Activated T-cell treated with anti-CD3 and anti-CD28 coated beads for 48 hours (primary cell): ENCODE results near the gene RUVBL2.
A peak's percentile ranks its signal among the peaks of the same experiment; 100 is the strongest.
"Not testable (repeated sequence)": the region's sequence is repeated elsewhere in the genome, so short reads cannot be mapped to it uniquely, and the experiment has no call there.

Source experiments
- DNase-seq: peaks from one replicate; pipeline ENCODE4 v3.0.0-alpha.2; 2020; ENCODE audit warnings: low read depth

Gene RUVBL2

DNA sequence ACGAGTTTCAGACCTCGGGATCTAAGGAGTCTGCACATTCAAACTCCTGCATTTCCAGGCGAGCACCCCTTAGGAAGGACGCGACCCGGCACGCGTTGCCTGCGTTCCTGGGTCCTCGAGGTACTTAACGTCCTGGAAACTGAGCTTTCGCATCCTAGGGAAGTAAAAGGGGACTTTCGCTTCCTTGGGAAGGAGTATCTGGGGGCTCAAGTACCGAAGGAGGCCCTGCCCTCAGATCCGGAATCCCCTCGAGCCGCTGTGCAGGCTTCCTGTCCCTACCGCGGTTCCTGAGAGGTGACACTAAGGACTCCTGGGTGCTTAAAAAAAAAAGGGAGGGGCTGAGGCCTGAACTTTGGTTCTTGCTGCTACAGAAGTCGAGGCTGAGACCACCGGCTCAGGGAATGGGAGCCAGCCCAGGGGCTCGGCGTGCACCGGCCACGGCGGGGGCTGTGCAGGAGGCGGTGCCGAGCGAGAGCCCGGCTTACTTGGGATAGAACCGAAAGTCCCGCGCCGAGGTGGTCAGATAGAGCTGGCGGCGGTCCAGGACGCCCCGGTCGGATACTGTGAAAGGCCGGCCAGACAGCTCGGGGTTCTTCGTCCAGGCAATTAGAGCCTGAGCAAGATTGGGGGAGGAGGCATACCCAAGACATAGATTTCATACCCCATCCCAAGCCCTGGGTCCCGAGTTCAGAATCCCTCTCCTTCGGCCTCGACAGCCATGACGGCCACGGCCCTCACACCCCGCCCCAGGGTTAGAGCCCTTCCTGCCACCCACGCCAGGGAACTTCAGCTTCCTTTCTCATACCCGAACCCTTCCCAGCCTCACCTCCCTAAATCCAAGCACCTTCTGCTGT, 24.9 kb downstream of the RUVBL2 start:
- not testable (repeated sequence) for DNase-seq

DNA sequence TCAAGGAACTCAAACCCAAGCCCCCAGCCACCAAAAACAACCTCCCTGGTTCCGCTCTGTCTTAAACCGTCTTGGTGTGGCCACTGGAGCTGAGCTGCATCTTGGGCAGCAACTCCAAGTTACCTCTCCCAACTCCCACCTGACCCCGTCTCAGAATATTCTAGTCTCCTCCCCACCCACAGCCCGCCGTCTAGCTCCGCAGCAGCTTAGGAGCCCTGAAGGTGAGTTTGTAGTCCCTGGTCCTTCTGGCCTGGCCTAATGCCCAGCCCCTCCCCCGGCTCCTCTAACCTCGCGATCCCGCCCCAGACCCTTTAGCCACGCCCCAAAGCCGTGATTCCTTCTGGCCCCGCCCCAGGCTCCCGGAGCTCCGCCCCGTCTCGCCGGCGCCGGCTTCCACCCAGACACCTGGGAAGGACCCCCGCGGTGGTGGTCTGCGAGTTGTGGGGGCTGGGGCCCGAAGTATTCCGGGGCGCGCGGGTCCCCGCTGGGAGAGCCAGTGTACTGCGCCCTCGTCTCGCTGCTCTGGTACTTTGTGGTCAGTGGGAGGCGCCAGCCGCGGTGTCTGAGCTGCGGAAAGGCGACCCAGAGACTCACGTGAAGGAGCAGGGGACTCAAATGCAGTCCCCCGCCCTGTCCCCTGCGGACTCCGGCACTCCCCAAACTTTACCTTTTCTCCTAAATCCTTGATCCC, 25.7 kb downstream of the RUVBL2 start:
- peak; percentile 67 for DNase-seq

DNA sequence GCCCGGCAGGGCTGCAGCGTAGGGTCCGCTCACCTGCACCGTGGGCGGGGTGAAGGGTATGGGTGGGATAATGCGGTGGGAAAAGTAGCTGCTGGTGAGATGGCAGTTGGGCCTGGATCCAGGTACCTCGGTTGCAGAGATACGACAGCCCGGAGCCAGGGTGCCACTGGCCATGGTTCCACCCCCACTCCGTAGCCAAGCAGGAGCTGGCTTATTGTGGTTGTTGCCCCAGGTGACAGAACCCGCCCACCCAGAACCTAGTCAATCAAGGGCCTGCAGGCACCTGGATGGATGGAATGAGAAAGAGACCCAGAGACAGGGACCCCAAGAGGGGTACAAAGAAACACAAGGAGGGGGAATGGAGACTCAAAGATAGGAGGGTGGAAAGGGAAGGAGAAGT, 26.7 kb downstream of the RUVBL2 start:
- DNase-seq, result no peak

DNA sequence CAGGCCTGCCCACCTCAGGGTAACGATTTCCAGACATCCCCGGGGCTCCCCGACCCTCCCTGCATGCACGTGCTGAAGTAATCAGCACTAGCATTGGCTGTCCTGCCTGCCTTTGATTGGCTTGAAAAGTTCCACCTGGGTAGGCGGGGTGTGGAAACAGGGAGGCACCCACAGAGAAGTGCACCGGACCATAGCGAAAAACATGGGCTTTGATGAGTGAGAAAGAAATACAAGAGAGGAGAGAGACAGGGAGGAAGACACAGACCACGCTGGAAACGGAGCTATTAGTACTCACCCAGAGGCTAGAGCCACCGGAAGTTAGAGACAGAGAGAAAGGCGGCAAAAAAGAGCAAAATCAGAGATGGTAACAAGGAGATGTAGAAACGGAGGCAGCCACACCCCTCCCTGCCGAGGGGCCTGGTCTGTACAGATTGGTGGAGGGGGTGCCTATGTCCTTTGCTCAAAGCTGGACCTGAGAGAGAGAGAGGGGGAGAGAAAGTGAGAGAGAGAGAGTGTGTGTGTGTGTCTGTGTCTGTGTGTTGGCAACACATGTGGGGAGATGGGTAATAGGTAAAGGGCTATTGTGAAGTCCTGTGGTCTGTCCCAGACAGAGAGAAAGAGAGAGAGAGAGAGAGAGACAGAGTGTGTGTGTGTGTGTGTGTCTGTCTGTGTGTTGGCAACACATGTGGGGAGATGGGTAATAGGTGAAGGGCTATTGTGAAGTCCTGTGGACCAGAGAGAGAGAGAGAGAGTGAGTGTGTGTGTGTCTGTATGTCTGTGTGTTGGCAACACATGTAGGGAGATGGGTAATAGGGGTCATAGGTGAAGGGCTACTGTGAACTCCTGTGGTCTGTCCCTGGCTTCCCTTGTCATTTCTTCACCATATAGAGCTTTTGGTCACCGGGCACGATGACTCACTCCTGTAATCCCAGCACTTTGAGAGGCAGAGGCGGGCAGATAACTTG, 27.5 kb downstream of the RUVBL2 start:
- DNase-seq, result no peak

DNA sequence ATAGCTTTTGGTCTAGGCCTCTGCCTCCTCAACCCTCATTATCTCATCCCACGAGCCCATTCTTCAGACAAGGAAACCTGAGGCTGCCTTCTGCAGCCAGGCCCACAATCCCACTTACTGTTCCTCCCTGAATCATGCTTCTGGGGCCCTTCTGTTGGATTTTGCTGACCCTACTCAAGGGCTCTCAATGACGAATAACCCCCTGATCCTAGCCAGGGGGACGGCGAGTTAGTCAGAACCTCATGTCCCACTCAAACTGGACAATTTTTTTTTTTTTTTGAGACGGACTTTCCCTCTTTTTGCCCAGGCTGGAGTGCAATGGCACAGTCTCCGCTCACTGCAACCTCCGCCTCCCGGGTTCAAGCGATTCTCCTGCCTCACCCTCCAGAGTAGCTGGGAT, 28.4 kb downstream of the RUVBL2 start:
- DNase-seq, result no peak

DNA sequence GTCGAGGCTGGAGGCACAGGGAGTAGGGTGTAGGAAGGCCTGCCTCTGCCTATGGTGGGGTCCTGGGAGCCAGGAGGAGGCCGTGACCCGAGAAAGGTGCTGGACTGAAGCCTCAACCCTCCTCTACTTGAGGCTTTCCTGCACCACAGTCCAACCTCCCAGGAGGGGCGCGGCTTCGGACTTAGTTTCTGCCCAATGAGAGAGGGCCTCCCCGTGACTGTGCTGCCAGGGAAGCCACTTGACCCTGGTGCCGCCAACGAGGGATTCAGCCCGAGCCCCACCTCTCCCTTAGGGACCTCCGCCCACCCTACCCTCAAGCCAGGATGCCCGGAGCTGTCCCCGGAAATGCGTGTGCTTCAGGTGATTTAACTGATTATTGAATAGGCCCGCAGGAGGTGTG, 30.5 kb downstream of the RUVBL2 start, which contains the start of gene CGB3:
Gene CGB3 (minus strand): TSS at position 101 of the 400 bp plus-strand sequence. CDS start 362 bp downstream, outside the sequence.
- not testable (repeated sequence) for DNase-seq

DNA sequence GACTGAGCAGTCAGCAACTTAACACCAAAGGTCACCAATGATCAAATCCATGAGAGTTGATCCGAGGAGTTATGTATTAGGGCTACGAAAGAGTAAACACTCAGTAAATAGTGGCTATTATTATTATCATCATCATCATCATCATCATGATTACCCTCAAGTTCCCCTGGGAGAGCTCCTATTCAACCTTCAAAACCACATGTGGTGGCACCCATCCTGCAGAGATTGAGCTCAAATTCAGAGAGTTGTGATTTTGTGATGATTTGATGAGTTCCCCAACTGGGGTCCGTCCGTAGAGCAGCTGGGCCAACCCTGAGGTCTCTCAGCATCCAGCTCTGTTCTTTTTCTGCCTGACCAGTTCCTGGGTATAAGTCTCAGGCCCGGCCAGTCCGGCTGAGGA, 31.4 kb downstream of the RUVBL2 start:
- DNase-seq, result not testable (repeated sequence)

DNA sequence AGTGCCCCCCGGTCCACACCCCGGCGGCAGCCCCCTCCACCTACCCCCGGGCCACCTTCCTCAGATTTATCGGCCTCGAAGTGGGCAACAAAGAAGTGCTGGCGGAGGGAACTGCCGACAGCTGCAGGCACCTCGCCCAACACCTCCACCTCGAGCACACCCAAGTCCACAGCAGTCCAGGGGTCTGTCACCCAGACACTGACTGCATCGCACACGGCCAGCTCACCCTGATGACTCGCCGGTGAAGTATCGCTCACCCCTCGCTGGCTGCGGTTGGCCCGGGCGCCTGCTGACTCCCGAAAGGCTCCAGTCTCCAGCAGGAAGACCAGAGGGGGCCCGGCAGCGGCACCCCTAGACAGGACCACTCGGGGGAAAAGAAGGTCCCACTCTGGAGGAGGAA, 31.9 kb downstream of the RUVBL2 start:
- DNase-seq, result not testable (repeated sequence)

DNA sequence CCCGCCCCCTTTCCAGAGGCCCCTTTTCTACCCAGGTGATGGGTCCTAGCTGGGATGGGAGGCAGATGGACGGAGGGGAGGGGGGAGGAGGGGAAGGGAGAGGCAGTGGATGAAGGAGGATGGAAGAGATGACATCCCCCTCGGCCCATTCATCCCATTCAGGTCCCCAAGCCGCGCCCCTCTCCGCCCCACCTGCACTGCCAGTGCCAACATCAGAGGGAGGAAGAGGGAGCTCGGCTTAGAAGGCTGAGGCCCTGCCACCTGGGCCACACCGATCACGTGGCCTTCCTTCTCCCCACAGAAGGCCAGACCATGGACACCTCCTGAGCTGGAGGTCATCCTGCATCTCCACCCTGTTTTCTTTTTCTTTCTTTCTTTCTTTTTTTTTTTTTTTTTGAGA, 35.0 kb downstream of the RUVBL2 start:
- DNase-seq, result not testable (repeated sequence)

DNA sequence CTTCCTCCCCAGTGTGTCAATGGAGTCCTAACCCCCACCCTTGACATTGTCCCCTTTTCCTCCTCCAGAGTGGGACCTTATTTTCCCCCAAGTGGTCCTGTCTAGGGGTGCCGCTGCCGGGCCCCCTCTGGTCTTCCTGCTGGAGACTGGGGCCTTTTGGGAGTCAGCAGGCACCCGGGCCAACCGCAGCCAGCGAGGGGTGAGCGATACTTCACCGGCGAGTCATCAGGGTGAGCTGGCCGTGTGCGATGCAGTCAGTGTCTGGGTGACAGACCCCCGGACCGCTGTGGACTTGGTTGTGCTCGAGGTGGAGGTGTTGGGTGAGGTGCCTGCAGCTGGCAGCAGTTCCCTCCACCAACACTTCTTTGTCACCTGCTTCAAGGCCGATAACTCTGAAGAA, 36.1 kb downstream of the RUVBL2 start:
- not testable (repeated sequence) for DNase-seq

DNA sequence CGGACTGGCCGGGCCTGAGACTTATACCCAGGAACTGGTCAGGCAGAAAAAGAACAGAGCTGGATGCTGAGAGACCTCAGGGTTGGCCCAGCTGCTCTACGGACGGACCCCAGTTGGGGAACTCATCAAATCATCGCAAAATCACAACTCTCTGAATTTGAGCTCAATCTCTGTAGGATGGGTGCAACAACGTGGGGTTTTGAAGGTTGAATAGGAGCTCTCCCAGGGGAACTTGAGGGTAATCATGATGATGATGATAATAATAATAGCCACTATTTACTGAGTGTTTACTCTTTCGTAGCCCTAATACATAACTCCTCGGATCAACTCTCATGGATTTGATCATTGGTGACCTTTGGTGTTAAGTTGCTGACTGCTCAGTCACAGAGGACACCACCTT, 36.6 kb downstream of the RUVBL2 start:
- DNase-seq, result not testable (repeated sequence)

DNA sequence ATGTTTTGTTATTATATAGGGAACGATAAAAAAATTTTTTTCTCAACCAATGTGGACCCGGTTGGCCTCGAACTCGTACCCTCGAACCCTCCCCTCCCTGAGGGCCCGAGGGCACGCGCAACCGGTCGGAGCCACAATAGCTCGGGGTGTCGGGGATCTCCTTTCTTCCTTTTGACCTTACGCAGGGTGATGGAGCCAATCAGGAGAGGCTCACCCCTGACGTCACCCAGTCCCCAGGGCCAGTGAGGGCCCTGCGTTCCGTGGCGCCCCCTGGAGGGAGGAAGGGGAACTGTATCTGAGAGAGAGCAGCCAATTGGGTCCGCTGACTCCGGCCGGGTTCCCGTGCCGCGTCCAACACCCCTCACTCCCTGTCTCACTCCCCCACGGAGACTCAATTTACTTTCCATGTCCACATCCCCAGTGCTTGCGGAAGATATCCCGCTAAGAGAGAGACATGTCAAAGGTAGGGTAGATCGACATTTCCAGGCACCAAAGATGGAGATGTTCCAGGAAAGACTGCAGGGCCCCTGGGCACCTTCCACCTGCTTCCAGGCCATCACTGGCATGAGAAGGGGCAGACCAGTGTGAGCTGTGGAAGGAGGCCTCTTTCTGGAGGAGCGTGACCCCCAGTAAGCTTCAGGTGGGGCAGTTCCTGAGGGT, 38.1 kb downstream of the RUVBL2 start, which contains the start of gene CGB2:
Gene CGB2 (plus strand): TSS at position 249 of the 660 bp plus-strand sequence. CDS start 206 bp downstream, at position 455.
- DNase-seq, result peak; percentile 80

DNA sequence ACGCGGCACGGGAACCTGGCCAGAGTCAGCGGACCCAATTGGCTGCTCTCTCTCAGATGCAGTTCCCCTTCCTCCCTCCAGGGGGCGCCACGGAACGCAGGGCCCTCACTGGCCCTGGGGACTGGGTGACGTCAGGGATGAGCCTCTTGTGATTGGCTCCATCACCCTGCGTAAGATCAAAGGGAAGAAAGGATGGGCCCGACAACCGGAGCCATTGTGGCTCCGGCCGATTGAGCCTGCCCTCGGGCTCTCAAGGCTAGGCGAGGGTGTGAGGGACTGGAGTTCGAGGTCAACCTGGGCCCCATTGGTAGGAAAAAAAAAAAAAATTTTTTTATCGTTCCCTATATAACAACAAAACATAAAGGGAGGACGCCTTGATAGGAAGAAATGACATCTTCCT, 43.1 kb downstream of the RUVBL2 start, which contains the start of gene CGB1:
Gene CGB1 (minus strand): TSS at position 81 of the 400 bp plus-strand sequence. CDS start 184 bp downstream, outside the sequence.
- DNase-seq, result peak; percentile 60

DNA sequence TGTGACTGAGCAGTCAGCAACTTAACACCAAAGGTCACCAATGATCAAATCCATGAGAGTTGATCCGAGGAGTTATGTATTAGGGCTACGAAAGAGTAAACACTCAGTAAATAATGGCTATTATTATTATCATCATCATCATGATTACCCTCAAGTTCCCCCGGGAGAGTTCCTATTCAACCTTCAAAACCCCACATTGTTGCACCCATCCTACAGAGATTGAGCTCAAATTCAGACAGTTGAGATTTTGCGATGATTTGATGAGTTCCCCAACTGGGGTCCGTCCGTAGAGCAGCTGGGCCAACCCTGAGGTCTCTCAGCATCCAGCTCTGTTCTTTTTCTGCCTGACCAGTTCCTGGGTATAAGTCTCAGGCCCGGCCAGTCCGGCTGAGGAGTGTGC, 44.4 kb downstream of the RUVBL2 start:
- DNase-seq, result not testable (repeated sequence)

DNA sequence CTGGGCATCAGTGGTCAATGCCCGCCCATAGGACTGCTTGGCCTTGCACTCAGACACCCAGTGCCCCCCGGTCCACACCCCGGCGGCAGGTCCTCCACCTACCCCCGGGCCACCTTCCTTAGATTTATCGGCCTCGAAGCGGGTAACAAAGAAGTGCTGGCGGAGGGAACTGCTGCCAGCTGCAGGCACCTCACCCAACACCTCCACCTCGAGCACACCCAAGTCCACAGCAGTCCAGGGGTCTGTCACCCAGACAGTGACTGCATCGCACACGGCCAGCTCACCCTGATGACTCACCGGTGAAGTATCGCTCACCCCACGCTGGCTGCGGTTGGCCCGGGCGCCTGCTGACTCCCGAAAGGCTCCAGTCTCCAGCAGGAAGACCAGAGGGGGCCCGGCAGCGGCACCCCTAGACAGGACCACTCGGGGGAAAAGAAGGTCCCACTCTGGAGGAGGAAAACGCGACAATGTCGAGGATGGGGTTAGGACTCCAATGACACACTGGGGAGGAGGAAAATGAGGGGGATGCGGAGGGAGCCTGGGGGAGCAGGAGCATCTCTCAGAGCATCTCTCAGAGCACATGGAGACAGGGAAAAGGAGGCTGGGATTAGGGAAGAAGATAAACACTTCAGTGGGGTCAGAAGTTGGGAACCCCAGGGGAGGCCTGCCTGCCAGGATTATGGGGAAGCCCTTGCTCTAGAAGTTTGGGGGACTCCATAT, 45.0 kb downstream of the RUVBL2 start:
- DNase-seq, result not testable (repeated sequence)

DNA sequence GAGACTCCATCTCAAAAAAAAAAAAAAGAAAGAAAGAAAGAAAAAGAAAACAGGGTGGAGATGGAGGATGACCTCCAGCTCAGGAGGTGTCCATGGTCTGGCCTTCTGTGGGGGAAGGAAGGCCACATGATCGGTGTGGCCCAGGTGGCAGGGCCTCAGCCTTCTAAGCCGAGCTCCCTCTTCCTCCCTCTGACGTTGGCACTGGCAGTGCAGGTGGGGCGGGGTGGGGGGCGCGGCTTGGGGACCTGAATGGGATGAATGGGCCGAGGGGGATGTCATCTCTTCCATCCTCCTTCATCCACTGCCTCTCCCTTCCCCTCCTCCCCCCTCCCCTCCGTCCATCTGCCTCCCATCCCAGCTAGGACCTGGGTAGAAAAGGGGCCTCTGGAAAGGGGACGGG, 46.0 kb downstream of the RUVBL2 start:
- DNase-seq, result not testable (repeated sequence)

DNA sequence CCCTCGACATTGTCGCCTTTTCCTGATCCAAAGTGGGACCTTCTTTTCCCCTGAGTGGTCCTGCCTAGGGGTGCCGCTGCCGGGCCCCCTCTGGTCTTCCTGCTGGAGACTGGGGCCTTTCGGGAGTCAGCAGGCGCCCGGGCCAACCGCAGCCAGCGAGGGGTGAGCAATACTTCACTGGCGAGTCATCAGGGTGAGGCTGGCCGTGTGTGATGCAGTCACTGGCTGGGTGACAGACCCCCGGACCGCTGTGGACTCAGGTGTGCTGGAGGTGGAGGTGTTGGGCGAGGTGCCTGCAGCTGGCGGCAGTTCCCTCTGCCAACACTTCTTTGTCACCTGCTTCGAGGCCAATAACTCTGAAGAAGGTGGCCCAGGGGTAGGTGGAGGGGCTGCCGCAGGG, 48.5 kb downstream of the RUVBL2 start:
- no peak for DNase-seq

DNA sequence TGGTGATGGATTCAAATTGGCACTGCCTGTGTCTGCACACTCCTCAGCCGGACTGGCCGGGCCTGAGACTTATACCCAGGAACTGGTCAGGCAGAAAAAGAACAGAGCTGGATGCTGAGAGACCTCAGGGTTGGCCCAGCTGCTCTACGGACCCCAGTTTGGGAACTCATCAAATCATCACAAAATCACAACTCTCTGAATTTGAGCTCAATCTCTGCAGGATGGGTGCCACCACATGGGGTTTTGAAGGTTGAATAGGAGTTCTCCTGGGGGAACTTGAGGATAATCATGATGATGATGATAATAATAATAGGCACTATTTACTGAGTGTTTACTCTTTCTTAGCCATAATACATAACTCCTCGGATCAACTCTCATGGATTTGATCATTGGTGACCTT, 49.0 kb downstream of the RUVBL2 start:
- not testable (repeated sequence) for DNase-seq

DNA sequence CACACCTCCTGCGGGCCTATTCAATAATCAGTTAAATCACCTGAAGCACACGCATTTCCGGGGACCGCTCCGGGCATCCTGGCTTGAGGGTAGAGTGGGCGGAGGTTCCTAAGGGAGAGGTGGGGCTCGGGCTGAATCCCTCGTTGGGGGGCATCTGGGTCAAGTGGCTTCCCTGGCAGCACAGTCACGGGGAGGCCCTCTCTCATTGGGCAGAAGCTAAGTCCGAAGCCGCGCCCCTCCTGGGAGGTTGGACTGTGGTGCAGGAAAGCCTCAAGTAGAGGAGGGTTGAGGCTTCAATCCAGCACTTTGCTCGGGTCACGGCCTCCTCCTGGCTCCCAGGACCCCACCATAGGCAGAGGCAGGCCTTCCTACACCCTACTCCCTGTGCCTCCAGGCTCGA, 49.9 kb downstream of the RUVBL2 start, which contains the start of gene CGB5:
Gene CGB5 (plus strand): TSS at position 301 of the 400 bp plus-strand sequence. CDS start 362 bp downstream, outside the sequence.
- DNase-seq, result not testable (repeated sequence)

DNA sequence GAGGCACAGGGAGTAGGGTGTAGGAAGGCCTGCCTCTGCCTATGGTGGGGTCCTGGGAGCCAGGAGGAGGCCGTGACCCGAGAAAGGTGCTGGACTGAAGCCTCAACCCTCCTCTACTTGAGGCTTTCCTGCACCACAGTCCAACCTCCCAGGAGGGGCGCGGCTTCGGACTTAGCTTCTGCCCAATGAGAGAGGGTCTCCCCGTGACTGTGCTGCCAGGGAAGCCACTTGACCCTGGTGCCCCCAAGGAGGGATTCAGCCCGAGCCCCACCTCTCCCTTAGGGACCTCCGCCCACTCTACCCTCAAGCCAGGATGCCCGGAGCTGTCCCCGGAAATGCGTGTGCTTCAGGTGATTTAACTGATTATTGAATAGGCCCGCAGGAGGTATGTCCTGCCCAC, 55.3 kb downstream of the RUVBL2 start, which contains the start of gene CGB8:
Gene CGB8 (minus strand): TSS at position 101 of the 400 bp plus-strand sequence. CDS start 372 bp downstream, outside the sequence.
- DNase-seq, result not testable (repeated sequence)
